Peyer's patch (tissue), 4 donors: ENCODE measurements around the gene TARBP1.

ENCODE experiments used
- POLR2A ChIP-seq, 2 donors: fragments of 450-650 bp; IDR thresholded peaks; one replicate each; pipeline ENCODE4 v1.5.1; 2017; ENCODE audit warnings: antibody characterized with exemption in 2 of 2, mild to moderate bottlenecking in 2 of 2, moderate library complexity in 2 of 2
- TF ChIP-seq, protein P1 (sequence below), 6 experiments: fragments of 450-650 bp in 4 of 6; fragments of 200-600 bp in 2 of 6; sonication (generic) in 1 of 6; IDR thresholded peaks; one replicate each; pipeline ENCODE4 v1.5.1; 2017 to 2019; ENCODE audit warnings: antibody characterized with exemption in 6 of 6, mild to moderate bottlenecking in 3 of 6, moderate library complexity in 1 of 6

DNA sequence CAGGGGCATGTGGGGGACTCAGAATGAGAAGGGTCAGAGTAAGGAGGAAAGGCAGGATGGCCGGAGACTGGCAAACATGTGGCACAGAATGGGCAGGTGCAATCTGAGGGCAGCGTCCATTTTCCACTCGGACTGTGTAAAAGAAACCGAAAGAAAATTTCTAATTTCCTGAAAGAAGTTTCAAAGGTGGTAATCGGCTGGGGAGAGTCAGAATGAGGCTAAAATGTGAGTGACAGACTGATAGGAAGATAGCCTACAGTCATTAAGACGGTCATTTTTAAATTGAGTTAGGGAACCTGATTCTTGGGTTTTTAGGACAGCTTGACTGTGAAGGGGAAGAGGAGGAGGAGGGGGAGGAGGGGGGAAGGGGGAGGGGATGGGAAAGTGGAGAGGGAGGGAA lies 82.1 kb downstream of the TARBP1 start:
- no peak for TF ChIP-seq POLR2A (IDR thresholded peaks at IDR 0.05)
- TF ChIP-seq, protein P1, sequence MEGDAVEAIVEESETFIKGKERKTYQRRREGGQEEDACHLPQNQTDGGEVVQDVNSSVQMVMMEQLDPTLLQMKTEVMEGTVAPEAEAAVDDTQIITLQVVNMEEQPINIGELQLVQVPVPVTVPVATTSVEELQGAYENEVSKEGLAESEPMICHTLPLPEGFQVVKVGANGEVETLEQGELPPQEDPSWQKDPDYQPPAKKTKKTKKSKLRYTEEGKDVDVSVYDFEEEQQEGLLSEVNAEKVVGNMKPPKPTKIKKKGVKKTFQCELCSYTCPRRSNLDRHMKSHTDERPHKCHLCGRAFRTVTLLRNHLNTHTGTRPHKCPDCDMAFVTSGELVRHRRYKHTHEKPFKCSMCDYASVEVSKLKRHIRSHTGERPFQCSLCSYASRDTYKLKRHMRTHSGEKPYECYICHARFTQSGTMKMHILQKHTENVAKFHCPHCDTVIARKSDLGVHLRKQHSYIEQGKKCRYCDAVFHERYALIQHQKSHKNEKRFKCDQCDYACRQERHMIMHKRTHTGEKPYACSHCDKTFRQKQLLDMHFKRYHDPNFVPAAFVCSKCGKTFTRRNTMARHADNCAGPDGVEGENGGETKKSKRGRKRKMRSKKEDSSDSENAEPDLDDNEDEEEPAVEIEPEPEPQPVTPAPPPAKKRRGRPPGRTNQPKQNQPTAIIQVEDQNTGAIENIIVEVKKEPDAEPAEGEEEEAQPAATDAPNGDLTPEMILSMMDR (IDR thresholded peaks at IDR 0.05): no peak
